Left ventricle myocardium inferior (tissue), 1 donor: ENCODE data around the gene CETN1. TPM values are rescaled to one million over a fixed set of nuclear protein-coding genes. Genes with fewer than 3 reads are reported as not detected.

ENCODE experiments used
- total RNA-seq: library from RNA; stranded (reverse); fragmentation: NEBNext Ultra II Directional; extraction: Animal tissue kit (Norgen Biotek cat#: 25700); gene quantifications from one replicate; pipeline ENCODE4 v1.2.1, GENCODE V29; 2021
- donor health status: DM: no; HTN: yes; CAD: no; lungs with severe emphysema.

CETN1 gene
- total RNA-seq, 1 donor from 2014 or later, result not detected

Other genes with a start within 250 kb of the CETN1 start
- 7.3 TPM for gene COLEC12, start 79.7 kb upstream of the CETN1 start, total RNA-seq
- not detected for gene CLUL1, start 16.6 kb downstream of the CETN1 start, total RNA-seq
- 3.1 TPM for gene TYMS, start 77.3 kb downstream of the CETN1 start, total RNA-seq
- 24.4 TPM for gene ENOSF1, start 132.2 kb downstream of the CETN1 start, total RNA-seq
- 21.7 TPM for gene YES1, start 231.9 kb downstream of the CETN1 start, total RNA-seq